GM12878 (cell line): Measurements from ENCODE around the gene DDX10. TPM values are rescaled to one million over a fixed set of nuclear protein-coding genes. Genes with fewer than 3 reads are reported as not detected.

ENCODE experiments used
- ATAC-seq: fragments of 200-7000 bp; cut with Tn5 transposase; 3 replicates; pipeline ENCODE4 v1.9.1; 2020; ENCODE audit warnings: mild to moderate bottlenecking, moderate library complexity
- BruUV-seq: library from RNA; stranded (reverse); fragments of 400-500 nt; replicated peaks from 2 replicates; lab custom pipeline; 2021; lab: Mats Ljungman, UMichigan
- CTCF ChIA-PET: fragments of 300-600 bp; sonication (Branson Sonifier 250); formaldehyde crosslinking; extraction: SDS; loops from one replicate; lab custom pipeline; 2021; ENCODE audit warnings: inconsistent platforms; lab: Yijun Ruan, JAX
- POLR2A ChIA-PET: fragments of 350-600 bp; formaldehyde crosslinking; extraction: SDS; loops from one replicate; lab custom pipeline; 2021; ENCODE audit warnings: inconsistent platforms; lab: Charles Lee
- RAD21 ChIA-PET: fragments of 300-600 bp; sonication (Branson Sonifier 250); formaldehyde crosslinking; loops from one replicate; lab custom pipeline; 2023; ENCODE audit warnings: antibody characterized with exemption; ENCODE audit not compliant: unreplicated experiment; lab: Charles Lee
- SMC1A ChIA-PET: fragments of 300-600 bp; sonication (Branson Sonifier 250); formaldehyde crosslinking; loops from one replicate; lab custom pipeline; 2023; ENCODE audit not compliant: unreplicated experiment, uncharacterized antibody; lab: Charles Lee
- DNase-seq: peaks from one replicate; pipeline ENCODE4 v3.0.0-alpha.2; 2011; ENCODE audit warnings: low read depth, low spot score
- FAIRE-seq: peaks from 3 replicates; lab custom pipeline; 2011; peaks lifted over from hg19 to GRCh38; lab: Jason Lieb, UNC
- H2AFZ ChIP-seq: 2 replicates; pipeline ENCODE4 v1.6.0; 2011; ENCODE audit warnings: low read depth, low read length, control low read depth; ENCODE audit not compliant: control insufficient read depth
- H3K27ac ChIP-seq: 2 replicates; pipeline ENCODE4 v1.5.1; 2011; ENCODE audit warnings: control low read depth; ENCODE audit not compliant: control insufficient read depth, insufficient read depth
- H3K27me3 ChIP-seq, 2 experiments: replicated peaks in 1 of 2; 2 replicates each; pipeline versions ENCODE4 v1.6.0 to v1.6.1; 2011; ENCODE audit warnings: low read length in 1 of 2; ENCODE audit not compliant: control insufficient read depth in 2 of 2, insufficient read depth in 2 of 2
- H3K36me3 ChIP-seq, 2 experiments: 2 replicates each; pipeline ENCODE4 v1.5.1; 2011; ENCODE audit warnings: low read length in 1 of 2; ENCODE audit not compliant: control insufficient read depth in 2 of 2, insufficient read depth in 2 of 2
- H3K4me1 ChIP-seq: 2 replicates; pipeline ENCODE4 v1.6.1; 2011; ENCODE audit warnings: mild to moderate bottlenecking, low read length, moderate library complexity, mixed read lengths; ENCODE audit not compliant: control insufficient read depth, insufficient read depth
- H3K4me2 ChIP-seq: 2 replicates; pipeline ENCODE4 v1.6.0; 2011; ENCODE audit warnings: control low read depth; ENCODE audit not compliant: control insufficient read depth, insufficient read depth
- H3K4me3 ChIP-seq: fragments of 200-600 bp; sonication (generic); 2 replicates; pipeline ENCODE4 v1.5.1; 2016
- H3K79me2 ChIP-seq: 2 replicates; pipeline ENCODE4 v1.6.0; 2011; ENCODE audit warnings: low read length; ENCODE audit not compliant: control insufficient read depth, insufficient read depth
- H3K9ac ChIP-seq: 2 replicates; pipeline ENCODE4 v1.8.0; 2011; ENCODE audit warnings: low read length, control low read depth, mixed read lengths; ENCODE audit not compliant: control insufficient read depth, insufficient read depth
- H3K9me3 ChIP-seq: replicated peaks from 3 replicates; pipeline ENCODE4 v1.5.1; 2011; ENCODE audit warnings: mild to moderate bottlenecking, low read length; ENCODE audit not compliant: control insufficient read depth, insufficient read depth
- H4K20me1 ChIP-seq: 2 replicates; pipeline ENCODE4 v1.6.0; 2011; ENCODE audit not compliant: control insufficient read depth, insufficient read depth
- LARP7 ChIP-seq: fragments of 450-650 bp; IDR thresholded peaks from 2 replicates; pipeline ENCODE4 v1.6.1; 2017; ENCODE audit warnings: mild to moderate bottlenecking
- NR2C2 ChIP-seq: IDR thresholded peaks from 2 replicates; pipeline ENCODE4 v1.6.1; 2011; ENCODE audit warnings: borderline replicate concordance, low read depth; ENCODE audit not compliant: control insufficient read depth, insufficient read length
- NR2F1 ChIP-seq: fragments of 450-650 bp; conservative IDR thresholded peaks from 2 replicates; pipeline ENCODE4 v1.6.1; 2017; ENCODE audit warnings: mild to moderate bottlenecking
- PBX3 ChIP-seq: IDR thresholded peaks from 2 replicates; pipeline ENCODE4 v1.6.1; 2011; ENCODE audit warnings: mild to moderate bottlenecking, low read depth, low read length, moderate library complexity; ENCODE audit not compliant: insufficient replicate concordance
- RELA ChIP-seq: fragments of 450-650 bp; IDR thresholded peaks from 2 replicates; pipeline ENCODE4 v1.8.0; 2014; ENCODE audit warnings: borderline replicate concordance; ENCODE audit not compliant: partially characterized antibody
- RFX5 ChIP-seq: IDR thresholded peaks from 2 replicates; pipeline ENCODE4 v1.6.1; 2011; ENCODE audit warnings: low read depth, low read length, improper control_type of control experiment
- SMAD5 ChIP-seq: IDR thresholded peaks from 2 replicates; pipeline ENCODE4 v1.6.1; 2016; ENCODE audit warnings: antibody characterized with exemption, low read depth
- WGBS: methylation state at CpG from one replicate; pipeline ENCODE4 v1.1.6; 2016; ENCODE audit warnings: low lambda C conversion rate; ENCODE audit not compliant: insufficient replicate concordance, insufficient coverage; ENCODE audit errors: missing lambda C conversion rate; 5-methylcytosine and 5-hydroxymethylcytosine counted together
- in situ Hi-C: fragments of 300-500 bp; cut with MboI; formaldehyde crosslinking; loops from 9 replicates; pipeline ENCODE4 v1.14.3; 2018; ENCODE audit warnings: mixed read lengths
- intact Hi-C: fragments of 100-400 bp; cut with micrococcal nuclease; formaldehyde crosslinking; loops from one replicate; pipeline ENCODE4 v1.14.2; 2022; ENCODE audit not compliant: unreplicated experiment
- polyA plus RNA-seq, 11 experiments: library from polyadenylated mRNA; depleted of rRNA in 4 of 11; unstranded in 6 of 11; stranded (reverse) in 5 of 11; fragments of >200 nt; fragmentation: Nextera tagmentation in 4 of 11; fragmentation: Illumina TruSeq in 1 of 11; extraction: Ambion mirVana in 4 of 11; extraction: Trizol in 1 of 11; gene quantifications; 1 replicate in 1 of 11; 2 replicates in 10 of 11; pipeline versions ENCODE4 v1.2.1 to v1.2.3, GENCODE V29; 2011 to 2016; ENCODE audit warnings: inconsistent platforms in 2 of 11, missing spikeins in 2 of 11, low read depth in 1 of 11
- total RNA-seq, 4 experiments: library from RNA; depleted of rRNA in 3 of 4; stranded (reverse); fragments of >200 nt in 3 of 4; fragmentation: Illumina TruSeq in 1 of 4; extraction: Trizol in 1 of 4; gene quantifications; 2 replicates each; pipeline versions ENCODE4 v1.2.1 to v1.2.3, GENCODE V29; 2013 to 2021

The DDX10 gene
- total and polyA plus RNA-seq, 10 of the 15 experiments (the other 5 are each of a cell fraction or from before 2014, with no cell fraction given) = 20.9 to 51.5 (median 31.9) TPM

GRCh38 chr11:108939135-108939534 lies 274.3 kb downstream of the DDX10 start (continued):
- TF ChIP-seq NR2C2 (no peak), RELA (no peak)
- TF ChIP-seq, all 136 proteins: peak for 0

GRCh38 chr11:108943853-108944252 lies 279.0 kb downstream of the DDX10 start:
- 87% methylated on average over 4 of the region's 4 CpGs for WGBS
- no peak overlapping the region for H3K4me2 ChIP-seq
- in situ Hi-C loops = no loop called here
- no peak overlapping the region for H3K4me3 ChIP-seq
- no peaks in the 10 kb centered on the region for H3K79me2 ChIP-seq
- H4K20me1 ChIP-seq = no peaks in the 10 kb centered on the region
- no peaks in the 10 kb centered on the region; the same call in 1 of the 2 replicates for H3K4me1 ChIP-seq
- no peak for TF ChIP-seq PBX3
- TF ChIP-seq LARP7 = no peak
- no peak for TF ChIP-seq SMAD5
- TF ChIP-seq NR2F1 = no peak
- no peak for TF ChIP-seq RFX5
- TF ChIP-seq, all 136 proteins: peak for 0
- peaks cover 4 to 7% of the 10 kb centered on the region in 2 experiments; a peak in 3 of 4 replicates for H3K36me3 ChIP-seq
- no peaks in the 10 kb centered on the region; the same call in 2 of the 3 replicates for H3K9me3 ChIP-seq
- ChIA-PET POLR2A (no interaction called here), RAD21 (no interaction called here), SMC1A (no interaction called here), CTCF (no interaction called here)
- H3K9ac ChIP-seq = no peak overlapping the region
- no peak overlapping the region for H2AFZ ChIP-seq
- FAIRE-seq (no peak), DNase-seq (no peak), ATAC-seq (no peak)
- H3K27ac ChIP-seq = no peak overlapping the region
- intact Hi-C loops = loop anchor here (10.0 kb wide), 1 partner anchor 249 kb away; no protein-coding TSS in a partner anchor
- H3K27me3 ChIP-seq = no peaks in the 10 kb centered on the region
- BruUV-seq = no TSS peak
